ENCODE data around the gene LIN7A. TPM values are rescaled to one million over a fixed set of nuclear protein-coding genes. Genes with fewer than 3 reads are reported as not detected.

Gene LIN7A
- total RNA-seq, 4 donors from 2014 or later = 5.3 to 9.3 (median 5.6) TPM

DNA sequence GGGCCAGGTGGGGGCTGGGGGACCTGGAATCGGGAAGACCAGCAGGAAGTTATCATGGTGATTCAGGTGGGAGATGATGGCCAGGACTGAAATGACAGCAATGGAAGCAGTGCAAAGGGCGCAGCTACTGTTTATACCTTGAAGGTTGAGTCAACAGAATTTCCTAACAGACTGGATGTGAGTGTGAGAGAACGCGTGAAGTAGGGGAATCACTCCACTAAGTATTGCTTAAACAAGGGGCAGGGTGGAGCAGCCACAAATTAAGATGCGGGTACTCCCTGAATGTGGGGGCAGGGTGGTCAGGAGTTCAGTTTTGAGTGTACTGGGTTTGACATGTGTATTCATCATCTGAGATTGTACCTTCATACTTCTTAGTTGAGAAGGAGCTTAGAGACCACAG lies 175.9 kb downstream of the LIN7A start:
- Histone ChIP-seq H3K36me3 (no peaks in the 10 kb centered on the region), H3K27me3 (no peaks in the 10 kb centered on the region), H3K9me3 (no peaks in the 10 kb centered on the region), H3K27ac (replicated peaks in 1 of 4) (no peak overlapping the region), H3K4me3 (no peak overlapping the region), H3K4me1 (peaks cover 0 to 7% (median 2%) of the 10 kb centered on the region in 4 donors)
- no peak for DNase-seq (ENCODE audit: extremely low spot score)
- WGBS = 76% methylated on average over 5 of the region's 5 CpGs
- TF ChIP-seq EP300 (IDR thresholded peaks at IDR 0.05) (no peak), POLR2AphosphoS5 (IDR thresholded peaks at IDR 0.05) (no peak), POLR2A (IDR thresholded peaks at IDR 0.05; ENCODE audit: low read depth) (no peak)
- TF ChIP-seq, protein P1, sequence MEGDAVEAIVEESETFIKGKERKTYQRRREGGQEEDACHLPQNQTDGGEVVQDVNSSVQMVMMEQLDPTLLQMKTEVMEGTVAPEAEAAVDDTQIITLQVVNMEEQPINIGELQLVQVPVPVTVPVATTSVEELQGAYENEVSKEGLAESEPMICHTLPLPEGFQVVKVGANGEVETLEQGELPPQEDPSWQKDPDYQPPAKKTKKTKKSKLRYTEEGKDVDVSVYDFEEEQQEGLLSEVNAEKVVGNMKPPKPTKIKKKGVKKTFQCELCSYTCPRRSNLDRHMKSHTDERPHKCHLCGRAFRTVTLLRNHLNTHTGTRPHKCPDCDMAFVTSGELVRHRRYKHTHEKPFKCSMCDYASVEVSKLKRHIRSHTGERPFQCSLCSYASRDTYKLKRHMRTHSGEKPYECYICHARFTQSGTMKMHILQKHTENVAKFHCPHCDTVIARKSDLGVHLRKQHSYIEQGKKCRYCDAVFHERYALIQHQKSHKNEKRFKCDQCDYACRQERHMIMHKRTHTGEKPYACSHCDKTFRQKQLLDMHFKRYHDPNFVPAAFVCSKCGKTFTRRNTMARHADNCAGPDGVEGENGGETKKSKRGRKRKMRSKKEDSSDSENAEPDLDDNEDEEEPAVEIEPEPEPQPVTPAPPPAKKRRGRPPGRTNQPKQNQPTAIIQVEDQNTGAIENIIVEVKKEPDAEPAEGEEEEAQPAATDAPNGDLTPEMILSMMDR (IDR thresholded peaks at IDR 0.05) = no peak
- intact Hi-C loops (cut with DNase I) = loop anchor here (2.0 to 5.0 kb wide), 2 partner anchors 290 to 351 kb away; no protein-coding TSS in a partner anchor

DNA sequence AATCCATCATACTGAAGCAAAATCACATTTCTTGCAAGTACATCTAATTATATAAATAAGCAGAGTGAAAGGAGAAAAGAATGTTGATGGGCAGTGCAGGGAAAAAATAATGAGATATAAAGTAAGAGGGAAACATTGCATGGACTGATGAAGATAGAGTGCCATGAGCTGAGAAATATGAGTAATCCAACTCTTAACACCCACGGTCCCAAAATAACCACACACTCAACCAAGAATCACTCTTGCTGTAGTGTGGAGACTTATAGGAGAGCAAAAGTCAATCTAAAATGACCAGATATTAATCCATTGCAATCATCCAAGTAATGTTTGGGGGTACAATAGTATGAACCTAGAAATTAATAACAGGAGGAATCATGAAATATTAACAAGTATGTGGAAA lies 180.9 kb downstream of the LIN7A start:
- no peaks in the 10 kb centered on the region for H3K27me3 ChIP-seq
- no peak for DNase-seq (ENCODE audit: extremely low spot score)
- no peak overlapping the region for H3K4me3 ChIP-seq
- no peak for TF ChIP-seq POLR2A (IDR thresholded peaks at IDR 0.05; ENCODE audit: low read depth)
- no peak for TF ChIP-seq EP300 (IDR thresholded peaks at IDR 0.05)
- TF ChIP-seq POLR2AphosphoS5 (IDR thresholded peaks at IDR 0.05) = no peak
- TF ChIP-seq, protein P1 (IDR thresholded peaks at IDR 0.05) = no peak
- no peaks in the 10 kb centered on the region for H3K9me3 ChIP-seq
- intact Hi-C loops (cut with DNase I) = no loop called here
- H3K4me1 ChIP-seq = no peaks in the 10 kb centered on the region
- no peak overlapping the region for H3K27ac ChIP-seq (replicated peaks in 1 of 4)
- no peaks in the 10 kb centered on the region for H3K36me3 ChIP-seq
- WGBS = 54% methylated on average over 1 of the region's 1 CpG

DNA sequence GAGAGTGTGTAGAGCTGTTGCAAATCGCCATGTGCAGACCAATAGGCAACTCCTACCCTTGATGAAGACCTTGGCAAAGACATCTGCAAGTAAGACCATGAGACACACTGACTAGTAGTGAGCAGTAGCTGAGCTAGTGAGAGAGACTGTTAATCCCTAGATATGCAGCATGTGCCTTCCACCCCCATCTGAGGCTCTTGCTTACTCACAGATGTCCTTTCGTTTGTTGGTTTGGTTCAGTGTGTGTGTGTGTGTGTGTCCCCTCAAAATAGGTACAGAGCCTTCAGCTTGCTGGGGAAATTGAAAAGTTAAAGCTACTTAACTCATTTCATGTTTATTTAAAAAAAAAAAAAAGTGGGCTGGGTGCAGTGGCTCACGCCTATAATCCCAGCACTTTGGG lies 183.5 kb downstream of the LIN7A start:
- Histone ChIP-seq H3K27me3 (no peaks in the 10 kb centered on the region), H3K4me3 (no peak overlapping the region), H3K9me3 (no peaks in the 10 kb centered on the region), H3K4me1 (no peaks in the 10 kb centered on the region), H3K27ac (replicated peaks in 1 of 4) (no peak overlapping the region), H3K36me3 (no peaks in the 10 kb centered on the region)
- DNase-seq (ENCODE audit: extremely low spot score) = no peak
- intact Hi-C loops (cut with DNase I) = no loop called here
- TF ChIP-seq, protein P1 (IDR thresholded peaks at IDR 0.05) = no peak
- TF ChIP-seq POLR2AphosphoS5 (IDR thresholded peaks at IDR 0.05) (no peak), EP300 (IDR thresholded peaks at IDR 0.05) (no peak), POLR2A (IDR thresholded peaks at IDR 0.05; ENCODE audit: low read depth) (no peak)
- 84% methylated on average over 3 of the region's 3 CpGs for WGBS

DNA sequence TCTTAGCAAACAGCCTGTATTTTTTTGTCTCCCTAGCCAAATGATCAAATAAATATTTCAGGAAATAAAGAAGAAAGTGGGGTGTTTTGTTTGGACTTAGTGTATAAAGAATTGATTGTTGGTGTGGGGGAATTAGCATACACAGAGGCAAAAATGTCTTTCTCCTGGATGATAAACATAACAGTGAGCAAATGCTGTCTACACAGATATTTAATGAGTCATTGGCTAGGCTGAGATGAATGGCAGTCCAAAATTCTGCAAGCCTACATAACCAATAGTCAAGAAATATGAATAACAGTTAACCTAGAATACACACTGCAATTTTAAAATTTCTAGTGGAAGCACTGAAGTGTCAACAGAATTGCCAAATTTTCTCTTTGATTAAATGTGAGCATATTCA lies 185.3 kb downstream of the LIN7A start:
- no peak overlapping the region for H3K4me3 ChIP-seq
- no peak for DNase-seq (ENCODE audit: extremely low spot score)
- H3K27ac ChIP-seq (replicated peaks in 1 of 4) = no peak overlapping the region
- no peaks in the 10 kb centered on the region for H3K36me3 ChIP-seq
- H3K4me1 ChIP-seq = no peaks in the 10 kb centered on the region
- intact Hi-C loops (cut with DNase I) = no loop called here
- no peaks in the 10 kb centered on the region for H3K27me3 ChIP-seq
- no peaks in the 10 kb centered on the region for H3K9me3 ChIP-seq
- no peak for TF ChIP-seq POLR2AphosphoS5 (IDR thresholded peaks at IDR 0.05)
- no peak for TF ChIP-seq EP300 (IDR thresholded peaks at IDR 0.05)
- TF ChIP-seq POLR2A (IDR thresholded peaks at IDR 0.05; ENCODE audit: low read depth) = no peak
- TF ChIP-seq, protein P1 (IDR thresholded peaks at IDR 0.05) = no peak

DNA sequence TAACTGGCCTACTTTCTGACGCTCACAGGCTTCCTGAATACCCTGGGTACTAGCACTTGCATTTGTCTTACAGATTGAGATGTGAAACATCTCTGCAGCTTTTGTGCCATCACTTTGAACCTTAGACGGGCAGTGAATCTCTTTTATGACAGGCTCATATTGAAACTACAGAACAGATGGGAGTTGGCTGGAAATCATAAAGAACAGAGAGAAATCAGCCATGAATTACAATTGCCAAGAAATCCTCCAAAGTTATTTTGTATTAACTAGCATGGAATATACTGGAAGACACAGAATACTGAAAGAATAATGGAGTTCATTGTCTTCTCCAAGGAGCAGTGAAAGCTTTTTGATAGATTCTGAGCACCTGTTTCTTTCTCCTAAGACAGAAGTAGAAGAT lies 188.3 kb downstream of the LIN7A start:
- 83% methylated on average over 2 of the region's 2 CpGs for WGBS
- no peaks in the 10 kb centered on the region for H3K9me3 ChIP-seq
- intact Hi-C loops (cut with DNase I) = no loop called here
- no peak for DNase-seq (ENCODE audit: extremely low spot score)
- peaks cover 0 to 6% (median 0%) of the 10 kb centered on the region in 4 donors for H3K4me1 ChIP-seq
- no peaks in the 10 kb centered on the region for H3K27me3 ChIP-seq
- TF ChIP-seq, protein P1 (IDR thresholded peaks at IDR 0.05) = no peak
- no peak for TF ChIP-seq POLR2A (IDR thresholded peaks at IDR 0.05; ENCODE audit: low read depth)
- TF ChIP-seq POLR2AphosphoS5 (IDR thresholded peaks at IDR 0.05) = no peak
- TF ChIP-seq EP300 (IDR thresholded peaks at IDR 0.05) = no peak
- no peak overlapping the region for H3K4me3 ChIP-seq
- H3K27ac ChIP-seq (replicated peaks in 1 of 4) = no peak overlapping the region
- H3K36me3 ChIP-seq = no peaks in the 10 kb centered on the region

All from esophagus muscularis mucosa (tissue), 4 donors.